GM19397 (cell line): ENCODE results near the gene USP11.
"Not testable (repeated sequence)": the region's sequence is repeated elsewhere in the genome, so short reads cannot be mapped to it uniquely, and the experiment has no call there.

Experiments used
- ATAC-seq: cut with Tn5 transposase; IDR thresholded peaks from one replicate; pipeline ENCODE4 v1.9.1; 2021; ENCODE audit warnings: mild to moderate bottlenecking, moderate library complexity; ENCODE audit not compliant: unreplicated experiment

Gene USP11

GRCh38 chrX:47244676-47245075, 11.9 kb downstream of the USP11 start:
- ATAC-seq: no peak

- ATAC-seq: no peak
Measured at GRCh38 chrX:47245156-47245555, 12.3 kb downstream of the USP11 start.

- ATAC-seq: no peak
Measured at GRCh38 chrX:47247206-47247998, 14.6 kb downstream of the USP11 start.

GRCh38 chrX:47247999-47248320, 15.2 kb downstream of the USP11 start:
- no peak for ATAC-seq

- ATAC-seq: no peak
Measured at GRCh38 chrX:47248576-47248975, 15.8 kb downstream of the USP11 start.

GRCh38 chrX:47250017-47250347, 17.2 kb downstream of the USP11 start:
- ATAC-seq: no peak

GRCh38 chrX:47257620-47258019, 24.8 kb downstream of the USP11 start:
- ATAC-seq: not testable (repeated sequence)

- ATAC-seq: no peak
Measured at GRCh38 chrX:47264483-47265173, 31.8 kb downstream of the USP11 start.

- ATAC-seq: no peak
Measured at GRCh38 chrX:47266643-47267042, 33.8 kb downstream of the USP11 start.

GRCh38 chrX:47272013-47272408, 39.2 kb downstream of the USP11 start:
- ATAC-seq: no peak

- no peak for ATAC-seq
Measured at GRCh38 chrX:47273011-47273730, 40.4 kb downstream of the USP11 start.

- ATAC-seq: no peak
Measured at GRCh38 chrX:47278691-47279090, 45.9 kb downstream of the USP11 start.

GRCh38 chrX:47283015-47283771, 50.4 kb downstream of the USP11 start:
- ATAC-seq: no peak

GRCh38 chrX:47284616-47285015, 51.8 kb downstream of the USP11 start:
- ATAC-seq: not testable (repeated sequence)

- ATAC-seq: no peak
Measured at GRCh38 chrX:47285836-47286320, 53.1 kb downstream of the USP11 start.

- no peak for ATAC-seq
Measured at GRCh38 chrX:47293106-47293505, 60.3 kb downstream of the USP11 start.

GRCh38 chrX:47296766-47297365, 64.1 kb downstream of the USP11 start:
- ATAC-seq: no peak

- ATAC-seq: no peak
Measured at GRCh38 chrX:47297874-47298273, 65.1 kb downstream of the USP11 start.
